GM21786 (cell line): ENCODE data around the gene NANS.
"Not testable (repeated sequence)": the region's sequence is repeated elsewhere in the genome, so short reads cannot be mapped to it uniquely, and the experiment has no call there.

Source experiments
- ATAC-seq: cut with Tn5 transposase; IDR thresholded peaks from one replicate; pipeline ENCODE4 v1.9.1; 2021; ENCODE audit not compliant: unreplicated experiment

NANS gene

DNA sequence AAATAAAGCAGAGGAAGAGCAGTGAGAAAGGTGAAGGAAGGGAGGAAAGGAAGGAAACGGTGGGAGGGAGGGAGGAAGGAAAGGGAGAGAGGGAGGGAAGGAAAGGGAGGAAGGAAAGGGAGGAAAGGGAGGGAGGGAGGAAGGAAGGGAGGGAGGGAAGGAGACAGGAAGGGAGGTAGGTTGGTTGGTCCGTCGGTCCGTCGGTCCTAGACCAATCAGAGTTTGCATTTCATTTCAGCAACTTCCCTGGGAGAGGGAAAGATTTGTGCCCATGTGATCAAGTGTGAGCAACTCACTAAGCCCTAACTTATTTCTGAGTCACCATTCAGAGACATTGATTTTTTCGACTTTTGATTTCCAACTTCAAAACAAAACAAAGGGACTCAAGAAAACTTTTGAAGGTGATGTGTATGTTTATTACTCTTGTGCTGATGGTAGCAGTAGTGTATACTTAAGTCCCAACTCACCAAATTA is 18.8 kb downstream of the NANS start:
- no peak for ATAC-seq

DNA sequence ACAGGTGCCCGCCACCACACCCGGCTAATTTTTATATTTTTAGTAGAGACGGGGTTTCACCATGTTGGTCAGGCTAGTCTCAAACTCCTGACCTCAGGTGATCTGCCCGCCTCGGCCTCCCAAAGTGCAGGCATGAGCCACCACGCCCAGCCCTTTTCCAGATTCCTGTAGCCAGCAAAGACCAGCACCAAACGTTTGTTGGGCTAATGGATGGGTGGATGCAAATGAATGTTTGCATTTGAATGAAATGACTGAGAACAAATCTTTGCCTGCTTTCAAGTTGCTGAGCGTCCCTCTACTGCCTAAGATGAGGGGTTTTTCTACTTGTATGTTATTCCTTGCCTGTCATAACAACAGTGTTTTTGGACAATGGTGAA is 20.0 kb downstream of the NANS start:
- not testable (repeated sequence) for ATAC-seq

DNA sequence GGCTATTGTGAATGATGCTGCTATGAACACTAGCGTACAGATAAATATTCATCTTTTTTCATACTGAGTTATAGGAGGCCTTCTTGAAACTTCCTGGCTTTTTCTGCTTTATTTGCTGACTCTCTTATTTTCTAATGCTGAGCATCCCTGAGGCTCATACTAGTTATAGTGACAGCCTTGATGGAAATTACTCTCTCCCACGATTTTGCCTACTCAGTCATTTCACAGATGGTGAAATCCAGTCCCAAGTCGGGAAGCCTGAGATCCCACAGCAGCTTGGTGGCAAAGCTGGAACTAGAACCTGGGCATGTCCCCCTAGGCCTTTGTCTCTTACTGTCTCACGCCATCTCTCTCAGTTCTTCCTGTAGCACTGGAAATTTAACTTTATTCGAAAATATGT is 22.4 kb downstream of the NANS start:
- no peak for ATAC-seq

DNA sequence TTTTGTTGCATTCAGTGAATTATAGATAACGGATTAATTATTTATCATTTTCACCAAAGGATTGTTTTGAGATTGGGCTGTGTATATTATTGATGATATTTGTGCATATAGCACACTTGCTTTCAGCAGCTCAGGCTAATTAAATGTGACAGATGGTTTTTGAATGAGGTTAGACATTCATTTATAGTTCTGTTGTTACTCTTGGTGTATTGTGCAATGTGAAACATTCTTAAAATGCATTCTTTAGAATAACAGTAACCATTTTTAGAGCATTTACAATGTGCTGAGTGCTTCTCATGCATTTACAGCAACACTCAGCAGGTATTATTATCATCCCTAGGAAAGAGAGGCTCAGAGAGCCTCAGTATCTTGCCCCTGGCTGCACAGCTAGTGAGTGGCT is 23.8 kb downstream of the NANS start:
- no peak for ATAC-seq

DNA sequence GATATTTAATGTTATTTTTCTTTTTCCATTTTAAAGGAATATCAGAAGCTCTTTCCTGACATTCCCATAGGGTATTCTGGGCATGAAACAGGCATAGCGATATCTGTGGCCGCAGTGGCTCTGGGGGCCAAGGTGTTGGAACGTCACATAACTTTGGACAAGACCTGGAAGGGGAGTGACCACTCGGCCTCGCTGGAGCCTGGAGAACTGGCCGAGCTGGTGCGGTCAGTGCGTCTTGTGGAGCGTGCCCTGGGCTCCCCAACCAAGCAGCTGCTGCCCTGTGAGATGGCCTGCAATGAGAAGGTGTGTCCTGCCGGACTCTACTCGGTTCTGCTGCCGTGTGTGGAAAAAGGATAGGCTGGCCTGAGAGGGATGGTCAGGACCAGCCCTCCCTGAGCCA is 24.2 kb downstream of the NANS start:
- no peak for ATAC-seq

DNA sequence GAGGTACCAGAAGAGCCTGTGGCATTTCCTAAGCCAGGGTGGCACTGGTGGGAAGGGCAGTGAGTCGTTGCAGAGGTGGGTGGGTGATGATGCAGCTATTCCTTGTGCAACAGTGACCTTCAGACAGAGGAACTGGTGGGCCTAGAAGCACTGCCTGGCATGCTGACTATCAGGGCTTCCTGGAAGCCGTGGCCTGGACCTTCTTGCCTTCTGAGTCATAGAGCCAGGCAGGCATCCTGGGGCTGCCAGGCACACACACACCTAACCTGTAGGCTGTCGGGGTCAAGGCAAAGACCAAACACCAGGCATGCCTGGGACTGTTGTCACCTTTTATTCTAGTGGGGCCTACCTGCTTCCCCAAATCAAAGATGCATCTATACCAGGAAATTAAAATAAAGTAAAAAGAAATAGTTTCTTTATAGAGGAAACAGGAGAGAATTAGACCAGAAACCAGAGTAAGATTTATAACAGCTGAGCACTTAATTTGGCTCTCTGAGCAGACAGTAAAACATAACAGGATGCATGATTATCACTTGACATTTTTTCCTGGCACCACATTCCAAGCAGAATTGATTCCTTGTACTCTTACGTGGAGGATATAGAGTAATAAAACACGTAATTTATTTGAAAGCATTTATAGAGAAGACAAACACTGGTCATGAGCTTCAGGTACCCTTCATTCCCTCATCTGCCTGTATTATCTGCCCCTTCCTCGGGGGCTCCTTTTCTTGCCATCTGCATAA is 25.1 kb downstream of the NANS start:
- no peak for ATAC-seq

DNA sequence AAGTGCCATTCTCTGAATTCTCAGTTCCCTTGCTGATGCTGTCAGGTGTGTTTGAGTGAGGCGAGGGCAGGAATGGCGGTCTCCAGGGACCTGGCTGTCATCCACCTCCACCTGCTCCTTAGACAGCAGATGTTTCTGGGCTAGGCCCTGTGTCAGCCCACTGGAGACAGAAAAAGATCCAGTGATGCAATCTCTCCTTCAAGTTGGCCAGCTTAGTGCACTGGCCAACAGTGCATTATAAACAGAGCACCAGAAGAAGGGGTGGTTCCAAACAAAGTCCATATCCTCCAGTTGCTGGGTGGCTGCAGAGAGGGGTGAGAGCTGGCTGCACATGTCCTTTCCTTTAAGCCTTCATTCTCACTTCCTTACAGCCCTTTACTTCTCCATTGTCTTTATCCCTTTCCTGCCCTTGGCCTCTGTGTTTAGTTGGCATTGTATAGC is 26.5 kb downstream of the NANS start:
- ATAC-seq: no peak

DNA sequence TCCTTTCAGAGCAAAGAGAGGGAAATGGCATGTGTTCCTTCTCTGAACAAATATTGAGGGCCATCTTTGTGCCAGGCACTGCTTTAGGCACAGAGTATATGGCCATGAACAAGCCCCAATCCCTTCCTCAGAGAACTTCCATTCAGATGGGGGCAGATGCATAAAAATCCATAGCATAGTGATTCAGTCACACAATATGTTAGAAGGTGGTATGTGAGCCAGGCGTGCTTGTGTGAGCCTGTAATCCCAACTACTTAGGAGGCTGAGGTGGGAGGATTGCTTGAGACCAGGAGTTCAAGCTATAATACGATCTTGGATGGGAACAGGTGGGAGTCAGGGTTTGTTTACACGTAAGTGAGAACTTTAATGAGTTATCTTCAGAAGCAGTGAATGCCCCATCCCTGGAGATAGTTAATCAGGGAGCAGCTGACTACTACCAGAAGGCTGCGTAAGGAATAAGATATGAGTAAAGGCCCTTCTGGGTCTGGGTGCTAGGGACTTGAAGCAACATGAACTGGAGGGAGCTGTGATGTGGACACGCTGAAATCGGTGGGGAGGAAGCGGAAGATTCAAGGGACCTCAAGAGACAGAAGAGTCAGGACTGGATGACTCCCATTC is 27.1 kb downstream of the NANS start:
- no peak for ATAC-seq

DNA sequence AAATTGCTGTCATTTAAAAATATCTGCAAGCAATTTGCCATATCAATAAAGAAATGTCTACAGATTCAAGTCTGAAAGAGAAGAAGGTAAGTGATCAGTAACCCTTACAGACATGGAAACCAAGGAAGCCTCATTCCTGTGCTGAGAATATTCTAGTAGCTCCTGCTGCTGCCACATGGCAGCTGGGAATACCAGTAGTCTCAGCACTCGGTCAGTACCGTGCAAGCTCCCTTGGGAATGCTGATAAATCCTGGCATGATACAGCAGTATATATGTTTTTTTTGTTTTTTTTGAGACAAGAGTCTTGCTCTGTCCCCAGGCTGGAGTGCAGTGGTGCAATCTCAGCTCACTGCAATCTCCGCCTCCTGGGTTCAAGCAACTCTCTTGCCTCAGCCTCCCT is 27.9 kb downstream of the NANS start:
- no peak for ATAC-seq

DNA sequence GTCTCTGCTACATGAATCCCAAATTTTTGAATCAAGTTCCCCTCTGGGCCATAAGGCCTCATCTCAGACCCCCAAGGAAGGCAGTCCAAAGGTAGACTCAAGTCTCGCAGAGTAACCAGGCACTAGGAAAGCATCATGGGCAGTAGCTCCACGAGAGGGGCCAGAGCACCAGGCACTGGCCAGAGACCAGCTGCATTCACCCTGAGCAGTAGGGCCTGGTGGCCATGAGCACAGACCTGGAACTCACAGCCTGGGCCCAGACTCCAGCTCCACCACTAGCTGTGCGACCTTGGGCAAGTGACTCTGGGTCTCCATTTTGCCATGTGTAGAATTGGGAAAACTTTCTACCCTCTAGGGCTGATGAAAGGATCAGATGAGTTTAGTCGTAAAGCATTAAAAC is 28.5 kb downstream of the NANS start:
- ATAC-seq: no peak

DNA sequence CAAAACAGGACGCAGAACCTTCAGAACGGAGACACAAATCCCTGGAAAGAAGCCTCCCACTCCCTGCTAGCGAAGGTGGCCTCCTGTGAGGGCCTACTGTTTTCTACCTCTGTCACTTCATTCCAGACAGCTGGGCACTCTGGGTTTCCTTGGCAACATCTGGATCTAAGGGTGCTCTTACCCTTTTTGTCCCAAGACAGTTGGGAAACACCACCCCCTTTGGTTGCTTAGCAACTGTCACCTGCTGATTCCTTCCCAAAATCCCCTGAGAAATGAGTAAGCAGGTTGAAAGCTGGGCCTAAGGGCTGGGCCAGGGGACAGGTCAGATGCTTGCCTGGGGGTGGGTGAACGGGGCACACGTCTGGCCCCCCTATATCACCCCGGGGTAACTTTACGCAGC is 29.4 kb downstream of the NANS start:
- ATAC-seq: no peak

DNA sequence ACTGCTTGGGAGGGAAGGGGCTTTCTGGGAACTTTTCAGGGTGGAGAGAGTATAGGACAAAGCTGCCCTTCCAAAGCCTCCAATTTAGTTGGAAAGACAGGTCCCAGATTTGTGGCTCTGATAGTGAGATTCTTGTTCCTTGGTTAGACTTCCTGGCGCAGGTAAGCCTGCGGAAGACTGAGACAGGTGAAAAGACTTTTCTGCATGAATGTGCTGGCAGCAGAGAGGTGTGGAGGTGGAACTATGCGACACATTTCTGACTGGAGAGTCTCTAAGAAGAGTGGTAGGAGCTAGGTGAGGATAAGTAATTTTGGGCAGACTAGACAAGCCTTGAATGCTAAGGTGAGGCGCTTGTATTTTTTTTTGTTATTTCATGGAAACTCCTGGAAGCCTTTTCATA is 29.9 kb downstream of the NANS start:
- ATAC-seq: no peak

DNA sequence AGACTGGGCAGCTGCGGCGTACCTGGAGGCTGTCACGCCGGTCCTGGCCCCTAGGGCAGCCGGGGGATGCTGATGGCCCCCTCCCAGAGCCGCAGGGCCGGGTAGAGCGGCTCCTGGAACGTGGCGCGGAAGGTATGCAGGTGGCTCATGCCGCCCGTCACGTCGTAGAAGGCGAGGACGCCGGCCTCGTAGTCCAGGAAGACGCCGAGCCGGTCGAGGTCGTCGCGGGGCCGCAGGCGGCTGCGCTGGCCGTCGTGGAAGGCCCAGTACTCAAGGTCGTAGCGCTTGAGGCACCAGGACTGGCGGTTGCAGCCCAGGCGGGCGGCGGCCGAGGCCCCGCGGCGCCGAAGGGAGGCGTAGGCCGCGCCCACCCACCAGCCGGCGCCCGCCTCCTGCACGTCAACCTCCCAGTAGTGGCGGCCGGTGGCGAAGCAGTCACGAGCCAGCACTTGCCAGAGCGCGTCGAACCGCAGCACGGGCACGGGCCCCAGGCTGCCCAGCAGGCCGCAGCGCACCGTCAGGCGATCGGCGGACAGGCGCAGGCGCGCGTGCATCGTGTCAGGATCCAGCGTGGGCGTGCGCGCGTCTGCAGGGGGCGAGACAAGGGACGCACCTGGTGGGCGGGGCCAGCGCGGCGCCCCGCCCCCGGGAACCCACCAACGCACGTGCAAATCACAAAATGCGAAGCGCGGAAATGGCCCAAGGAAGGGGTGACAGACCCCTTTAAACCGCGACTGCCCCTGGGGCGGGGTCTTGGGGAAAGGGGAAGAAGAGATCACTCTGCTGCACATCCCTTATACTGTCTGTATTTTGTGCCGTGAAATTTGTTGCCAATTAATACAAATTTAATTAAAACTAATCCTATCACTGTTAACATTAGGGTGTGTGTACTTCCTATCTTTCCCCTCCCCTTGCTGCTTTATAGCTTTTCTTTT is 31.2 kb downstream of the NANS start:
- no peak for ATAC-seq

DNA sequence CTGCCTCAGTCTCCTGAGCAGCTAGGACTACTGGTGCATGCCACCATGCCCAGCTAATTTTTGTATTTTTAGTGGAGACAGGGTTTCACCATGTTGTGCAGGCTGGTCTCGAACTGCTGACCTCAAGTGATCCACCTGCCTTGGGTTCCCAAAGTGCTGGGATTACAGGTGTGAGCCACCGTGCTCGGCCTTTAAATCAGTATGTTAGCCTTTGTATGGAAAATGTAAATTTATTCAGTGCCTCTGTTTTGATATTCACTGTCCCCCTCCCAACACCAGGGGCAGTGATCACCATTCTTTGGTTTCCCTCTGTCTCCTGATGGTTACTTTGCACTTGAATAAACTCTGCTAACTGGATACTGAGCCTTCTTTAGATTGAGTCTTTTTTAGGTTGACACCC is 34.1 kb downstream of the NANS start:
- ATAC-seq: not testable (repeated sequence)

DNA sequence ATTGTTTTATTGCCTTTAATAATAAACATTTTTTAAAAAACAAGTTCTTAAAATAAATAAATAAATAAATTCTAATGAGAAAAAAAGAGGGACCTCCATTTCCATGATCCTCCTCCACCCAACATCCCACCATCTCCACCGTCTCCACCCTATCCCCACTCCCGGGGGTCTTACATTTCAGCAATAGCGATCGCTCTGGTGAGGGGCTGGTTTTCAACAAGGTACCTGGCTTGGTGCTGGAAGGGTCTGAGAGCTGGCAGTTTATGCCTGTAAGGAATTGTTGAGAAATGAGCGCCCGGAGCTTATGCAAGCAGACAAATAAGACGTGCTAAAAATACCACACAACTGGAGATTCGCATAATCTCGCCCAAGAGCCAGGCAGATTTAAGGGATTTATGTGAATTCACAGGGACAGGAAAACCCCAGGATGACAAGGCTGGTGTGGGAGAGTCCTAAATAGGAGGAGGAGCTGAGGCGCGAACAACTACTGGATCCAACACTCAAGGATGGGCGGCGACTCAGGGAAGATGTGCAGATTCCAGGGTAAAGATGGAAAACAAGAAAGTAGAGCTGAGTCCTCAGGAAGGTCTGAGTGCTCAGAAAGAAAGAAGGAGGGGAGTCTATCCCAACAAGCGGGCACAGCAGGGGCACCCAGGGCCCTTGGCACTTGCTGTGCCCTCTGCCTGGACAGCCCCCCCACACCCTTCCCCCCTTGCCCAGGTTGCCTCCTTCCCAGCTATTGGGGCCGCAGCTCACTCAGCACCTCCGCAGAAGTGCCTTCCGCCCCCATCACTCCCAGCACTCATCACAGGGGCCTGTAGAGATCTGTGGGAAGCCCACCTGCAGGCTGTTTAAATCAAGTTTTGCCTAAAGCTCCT is 35.4 kb downstream of the NANS start:
- ATAC-seq: no peak

DNA sequence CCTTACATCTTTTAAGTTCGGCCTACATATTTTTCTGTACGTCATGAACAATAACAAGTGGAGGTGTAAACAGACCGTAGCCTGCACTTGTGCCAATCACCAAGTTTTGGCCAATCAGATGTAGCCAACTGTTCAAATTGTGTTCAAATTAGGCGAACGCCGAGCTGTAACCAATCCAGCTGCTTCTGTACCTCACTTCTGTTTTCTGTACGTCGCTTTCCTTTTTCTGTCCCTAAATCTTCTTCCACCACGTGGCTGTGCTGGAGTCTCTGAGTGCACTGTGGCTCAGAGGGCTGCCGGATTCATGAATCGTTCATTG is 36.0 kb downstream of the NANS start:
- ATAC-seq: no peak

DNA sequence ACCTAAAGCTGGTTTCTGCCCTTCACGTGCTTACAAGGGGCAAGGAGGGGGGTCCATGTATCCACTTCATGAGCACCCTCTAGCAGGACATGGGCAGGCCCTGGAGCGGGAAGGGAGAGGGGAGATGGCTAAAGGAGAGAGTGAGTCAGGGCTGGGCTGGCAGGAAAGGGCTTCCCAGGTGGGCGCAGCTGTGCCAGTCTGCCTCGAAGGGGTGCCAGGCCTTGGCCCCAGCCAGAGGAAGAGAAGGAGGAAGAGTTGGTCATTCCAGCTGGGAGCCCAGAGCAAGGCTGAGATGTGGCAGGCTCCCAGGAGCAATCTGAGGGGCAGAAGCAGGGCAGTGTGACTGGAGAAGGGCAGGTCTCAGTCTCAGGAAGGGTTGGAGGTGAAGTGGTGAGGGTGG is 37.8 kb downstream of the NANS start:
- no peak for ATAC-seq

DNA sequence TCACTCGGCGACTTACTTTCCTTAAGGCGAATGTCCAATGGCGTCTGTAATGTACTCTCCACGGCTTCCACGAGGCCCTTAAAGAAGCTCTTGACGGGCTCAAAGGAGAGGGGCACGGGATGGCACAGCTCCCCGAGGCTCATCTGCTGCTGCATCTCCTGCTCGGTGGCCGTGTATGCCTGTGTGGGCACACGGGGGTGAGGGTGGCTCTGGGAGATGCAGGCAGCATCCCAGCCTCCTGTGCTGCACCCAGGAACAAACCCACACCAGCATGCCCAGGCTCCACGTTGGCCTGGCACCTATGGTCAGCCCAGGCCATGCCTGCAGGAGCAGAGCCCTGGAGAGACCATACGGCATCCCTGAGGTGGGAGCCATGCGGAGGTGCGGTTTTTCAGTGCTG is 38.3 kb downstream of the NANS start:
- ATAC-seq: no peak

DNA sequence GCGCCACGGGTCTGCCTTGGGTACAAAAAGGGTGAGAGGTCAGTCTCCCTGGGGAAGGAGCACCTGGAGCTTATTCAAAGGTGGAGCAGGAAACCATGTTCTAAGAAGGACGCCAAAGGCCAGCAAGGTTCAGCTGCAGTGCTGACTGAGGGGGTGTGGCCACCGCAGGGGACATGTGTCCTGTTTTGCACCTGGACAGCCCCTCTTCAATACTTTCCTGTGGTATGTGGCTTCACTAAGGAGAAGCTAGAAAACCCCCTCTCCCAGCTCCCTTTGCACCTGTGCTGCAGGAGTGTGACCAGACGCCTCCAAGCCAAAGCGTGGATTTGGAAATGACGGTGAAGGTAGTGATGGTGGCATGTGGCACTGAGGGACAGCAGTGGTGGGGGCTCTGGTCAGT is 38.9 kb downstream of the NANS start:
- ATAC-seq: no peak

DNA sequence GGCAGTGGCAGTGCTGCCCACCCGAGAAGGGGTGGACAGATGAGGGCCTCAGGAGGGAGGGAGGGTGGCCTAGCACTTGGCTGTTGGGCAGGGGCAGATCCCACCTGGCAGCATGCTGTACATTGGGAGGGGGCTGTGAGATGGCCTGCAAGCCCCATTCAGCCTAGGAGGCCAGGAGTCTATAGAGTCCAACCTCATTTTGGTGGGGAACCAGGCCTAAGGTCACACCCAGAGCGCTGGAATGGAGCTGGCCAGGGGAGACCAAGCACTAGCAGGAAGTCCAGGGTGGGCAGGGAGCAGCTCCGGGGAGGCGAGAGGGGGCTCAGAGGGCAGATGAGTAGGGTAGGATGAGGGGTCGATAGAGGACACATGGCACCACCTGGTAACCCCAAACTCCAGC is 39.6 kb downstream of the NANS start:
- ATAC-seq: no peak

DNA sequence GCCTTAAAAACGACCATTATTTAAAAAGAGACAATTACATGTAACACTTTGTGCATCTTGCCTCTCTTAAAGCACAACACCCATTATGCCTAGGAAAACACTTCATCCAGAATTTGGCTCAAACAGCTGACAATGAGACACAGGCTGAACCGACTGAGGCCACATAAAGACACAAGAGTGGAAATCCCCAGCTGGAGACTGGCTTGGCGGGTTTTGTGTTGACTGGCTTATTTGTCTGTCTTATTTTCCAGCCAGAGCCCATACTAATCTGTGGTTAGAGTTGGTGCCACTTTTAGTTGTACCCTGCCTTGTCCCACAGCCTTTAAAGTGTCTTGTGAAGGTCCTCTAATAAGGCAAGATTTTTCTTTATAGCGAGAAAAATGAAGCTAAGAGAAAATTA is 41.3 kb downstream of the NANS start:
- no peak for ATAC-seq
